Measurements from ENCODE around the gene FABP2.
A peak's percentile ranks its signal among the peaks of the same experiment; 100 is the strongest.
"Not testable (repeated sequence)": the region's sequence is repeated elsewhere in the genome, so short reads cannot be mapped to it uniquely, and the experiment has no call there.

FABP2 gene

GRCh38 chr4:119310826-119311225 lies 11.1 kb downstream of the FABP2 start:
- no peak for DNase-seq (ENCODE audit: low read depth)

GRCh38 chr4:119307606-119308005 lies 14.3 kb downstream of the FABP2 start:
- no peak for DNase-seq (ENCODE audit: low read depth)

GRCh38 chr4:119304431-119304830 lies 17.5 kb downstream of the FABP2 start:
- no peak for DNase-seq (ENCODE audit: low read depth)

- no peak for DNase-seq (ENCODE audit: low read depth)
Observed at GRCh38 chr4:119303587-119304305, 18.2 kb downstream of the FABP2 start.

GRCh38 chr4:119302073-119302832 lies 19.7 kb downstream of the FABP2 start:
- no peak for DNase-seq (ENCODE audit: low read depth)

GRCh38 chr4:119300101-119300978 lies 21.6 kb downstream of the FABP2 start:
- DNase-seq (ENCODE audit: low read depth) = peak; percentile 75

GRCh38 chr4:119299741-119300100 lies 22.2 kb downstream of the FABP2 start:
- DNase-seq (ENCODE audit: low read depth) = no peak

- no peak for DNase-seq (ENCODE audit: low read depth)
Observed at GRCh38 chr4:119299260-119299671, 22.7 kb downstream of the FABP2 start.

- DNase-seq (ENCODE audit: low read depth) = no peak
Observed at GRCh38 chr4:119297795-119298194, 24.1 kb downstream of the FABP2 start.

GRCh38 chr4:119296356-119296755 lies 25.6 kb downstream of the FABP2 start:
- DNase-seq (ENCODE audit: low read depth) = no peak

- DNase-seq (ENCODE audit: low read depth) = no peak
Observed at GRCh38 chr4:119290598-119290997, 31.3 kb downstream of the FABP2 start.

- DNase-seq (ENCODE audit: low read depth) = no peak
Observed at GRCh38 chr4:119289313-119289712, 32.6 kb downstream of the FABP2 start.

- DNase-seq (ENCODE audit: low read depth) = no peak
Observed at GRCh38 chr4:119286377-119287002, 35.4 kb downstream of the FABP2 start.

GRCh38 chr4:119284876-119285780 lies 36.8 kb downstream of the FABP2 start:
- no peak for DNase-seq (ENCODE audit: low read depth)

GRCh38 chr4:119281393-119281792 lies 40.5 kb downstream of the FABP2 start:
- no peak for DNase-seq (ENCODE audit: low read depth)

GRCh38 chr4:119279945-119280344 lies 42.0 kb downstream of the FABP2 start:
- DNase-seq (ENCODE audit: low read depth) = not testable (repeated sequence)

GRCh38 chr4:119279541-119279940 lies 42.4 kb downstream of the FABP2 start:
- DNase-seq (ENCODE audit: low read depth) = not testable (repeated sequence)

- DNase-seq (ENCODE audit: low read depth) = no peak
Observed at GRCh38 chr4:119271361-119272085, 50.4 kb downstream of the FABP2 start.

- DNase-seq (ENCODE audit: low read depth) = no peak
Observed at GRCh38 chr4:119268466-119268865, 53.5 kb downstream of the FABP2 start.
